Amniotic stem cell (primary cell): ENCODE measurements around the gene SRP68.

Source experiments
- DNase-seq: peaks from one replicate; lab custom pipeline; 2025; lab: John Stamatoyannopoulos, UW

The SRP68 gene

GRCh38 chr17:76018340-76018680, 54.0 kb downstream of the SRP68 start:
- no peak for DNase-seq

- DNase-seq = no peak
Observed at GRCh38 chr17:76017481-76018339, 54.6 kb downstream of the SRP68 start.

GRCh38 chr17:76014925-76015261, 57.4 kb downstream of the SRP68 start:
- DNase-seq = no peak

GRCh38 chr17:76014100-76014924, 58.0 kb downstream of the SRP68 start:
- DNase-seq = no peak

- DNase-seq = no peak
Observed at GRCh38 chr17:76013377-76013932, 58.9 kb downstream of the SRP68 start.

GRCh38 chr17:76011951-76012350, 60.4 kb downstream of the SRP68 start:
- DNase-seq = no peak

- no peak for DNase-seq
Observed at GRCh38 chr17:76009969-76010661, 62.2 kb downstream of the SRP68 start.

GRCh38 chr17:76009447-76009846, 62.9 kb downstream of the SRP68 start:
- DNase-seq = no peak

GRCh38 chr17:76008630-76009425, 63.5 kb downstream of the SRP68 start:
- DNase-seq = no peak

GRCh38 chr17:76008208-76008607, 64.1 kb downstream of the SRP68 start:
- DNase-seq = no peak

- no peak for DNase-seq
Observed at GRCh38 chr17:76007850-76008165, 64.5 kb downstream of the SRP68 start.

GRCh38 chr17:76007131-76007849, 65.0 kb downstream of the SRP68 start:
- no peak for DNase-seq

- no peak for DNase-seq
Observed at GRCh38 chr17:76005263-76006149, 66.8 kb downstream of the SRP68 start.

GRCh38 chr17:76004750-76005262, 67.5 kb downstream of the SRP68 start:
- DNase-seq = no peak

- DNase-seq = no peak
Observed at GRCh38 chr17:76003915-76004314, 68.4 kb downstream of the SRP68 start.

- no peak for DNase-seq
Observed at GRCh38 chr17:76002100-76002499, 70.2 kb downstream of the SRP68 start.

- no peak for DNase-seq
Observed at GRCh38 chr17:76000755-76001521, 71.4 kb downstream of the SRP68 start, which contains the start of gene CDK3. CDK3 (plus strand) TSS chr17:76000855; CDS start chr17:76001426, 571 bp downstream.

GRCh38 chr17:76000016-76000754, 72.1 kb downstream of the SRP68 start:
- no peak for DNase-seq
